ENCODE results near the gene SH3RF3. TPM values are rescaled to one million over a fixed set of nuclear protein-coding genes. Genes with fewer than 3 reads are reported as not detected.

SH3RF3 gene
- total RNA-seq, 1 donor from 2014 or later: 1.7 TPM

DNA sequence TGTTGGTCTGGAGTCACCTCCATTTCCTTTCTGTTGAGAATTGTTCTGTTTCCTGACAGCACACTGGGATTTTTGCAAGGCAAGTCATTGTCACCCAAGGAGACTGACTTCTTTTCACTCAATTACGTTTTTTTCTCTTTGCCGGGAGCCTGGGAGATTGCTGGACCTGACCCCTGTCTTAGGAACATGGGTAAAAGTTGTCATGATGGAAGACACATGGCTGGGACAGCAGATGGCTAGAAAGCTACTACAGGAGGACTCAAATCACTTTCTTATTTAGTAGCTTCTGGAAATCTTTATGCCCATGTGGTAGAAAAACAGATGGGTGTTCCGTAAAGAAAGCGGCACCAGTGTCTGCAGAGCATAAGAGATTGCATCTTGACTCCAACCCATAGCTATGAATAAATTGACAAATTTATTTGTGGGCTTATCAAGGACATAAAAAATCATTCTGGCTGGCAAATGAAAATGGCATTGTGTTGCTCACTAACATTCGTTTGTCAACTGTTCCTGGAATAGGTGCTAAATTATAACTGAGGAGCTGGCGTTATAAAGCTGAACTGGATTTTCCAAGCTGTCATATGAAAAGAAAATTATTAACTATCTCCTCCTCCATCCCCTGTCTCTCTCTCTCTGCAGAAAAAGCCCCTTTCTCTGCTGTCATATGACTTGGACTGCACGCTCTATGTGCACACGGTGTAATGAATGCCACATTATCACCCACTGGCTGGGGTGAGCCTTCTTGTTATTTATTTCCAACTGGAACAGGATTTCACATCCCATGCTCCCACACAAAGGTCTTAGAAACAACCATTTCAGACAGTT lies 159.8 kb downstream of the SH3RF3 start:
- TF ChIP-seq, protein P1, sequence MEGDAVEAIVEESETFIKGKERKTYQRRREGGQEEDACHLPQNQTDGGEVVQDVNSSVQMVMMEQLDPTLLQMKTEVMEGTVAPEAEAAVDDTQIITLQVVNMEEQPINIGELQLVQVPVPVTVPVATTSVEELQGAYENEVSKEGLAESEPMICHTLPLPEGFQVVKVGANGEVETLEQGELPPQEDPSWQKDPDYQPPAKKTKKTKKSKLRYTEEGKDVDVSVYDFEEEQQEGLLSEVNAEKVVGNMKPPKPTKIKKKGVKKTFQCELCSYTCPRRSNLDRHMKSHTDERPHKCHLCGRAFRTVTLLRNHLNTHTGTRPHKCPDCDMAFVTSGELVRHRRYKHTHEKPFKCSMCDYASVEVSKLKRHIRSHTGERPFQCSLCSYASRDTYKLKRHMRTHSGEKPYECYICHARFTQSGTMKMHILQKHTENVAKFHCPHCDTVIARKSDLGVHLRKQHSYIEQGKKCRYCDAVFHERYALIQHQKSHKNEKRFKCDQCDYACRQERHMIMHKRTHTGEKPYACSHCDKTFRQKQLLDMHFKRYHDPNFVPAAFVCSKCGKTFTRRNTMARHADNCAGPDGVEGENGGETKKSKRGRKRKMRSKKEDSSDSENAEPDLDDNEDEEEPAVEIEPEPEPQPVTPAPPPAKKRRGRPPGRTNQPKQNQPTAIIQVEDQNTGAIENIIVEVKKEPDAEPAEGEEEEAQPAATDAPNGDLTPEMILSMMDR (IDR thresholded peaks at IDR 0.05; ENCODE audit: partially characterized antibody, unreplicated experiment): no peak
- DNase-seq: no peak
- H3K4me3 Mint-ChIP-seq (ENCODE audit: unreplicated experiment): no peak overlapping the region
- peaks cover 12% of the 10 kb centered on the region for H3K4me1 Mint-ChIP-seq (ENCODE audit: low read depth, unreplicated experiment)
- H3K27ac Mint-ChIP-seq (ENCODE audit: unreplicated experiment): peak overlapping the region; percentile 13
- no peaks in the 10 kb centered on the region for H3K27me3 Mint-ChIP-seq (ENCODE audit: unreplicated experiment)
- no peaks in the 10 kb centered on the region for H3K36me3 Mint-ChIP-seq (ENCODE audit: unreplicated experiment)
- H3K9me3 Mint-ChIP-seq (ENCODE audit: unreplicated experiment): no peaks in the 10 kb centered on the region

DNA sequence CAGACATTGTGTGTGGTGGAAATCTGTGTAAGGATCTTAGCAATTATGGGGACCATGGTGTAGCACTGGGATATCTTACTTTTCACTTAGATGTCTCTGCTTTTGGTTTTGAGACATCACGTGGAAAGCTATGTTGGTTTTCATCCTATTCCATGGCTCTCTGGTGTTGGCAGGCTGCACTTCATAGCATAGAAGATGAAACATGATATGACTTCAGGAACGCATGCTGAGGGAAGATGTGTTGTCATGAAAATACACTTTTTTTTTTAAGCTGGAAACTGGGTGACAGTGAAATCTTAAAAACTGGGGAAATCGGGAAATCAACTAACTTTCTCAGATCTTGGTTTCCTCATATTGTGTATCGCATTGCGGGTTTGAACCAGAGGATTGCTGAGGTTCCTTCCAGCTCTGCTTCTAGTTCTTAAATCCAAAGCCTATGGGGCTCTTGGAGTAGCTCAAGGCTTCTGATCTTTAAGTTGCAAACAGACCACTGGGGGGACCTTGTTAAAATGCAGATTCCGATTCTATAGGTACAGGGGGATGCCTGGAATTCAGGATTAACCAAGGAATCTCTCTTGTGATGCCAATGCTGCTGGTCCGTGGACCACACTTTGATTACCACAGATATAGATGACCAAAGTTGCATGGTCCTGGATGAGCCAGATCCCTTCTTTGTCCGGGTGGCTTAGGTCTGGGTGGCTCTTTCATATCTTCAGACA lies 160.7 kb downstream of the SH3RF3 start:
- no peak overlapping the region for H3K4me3 Mint-ChIP-seq (ENCODE audit: unreplicated experiment)
- H3K4me1 Mint-ChIP-seq (ENCODE audit: low read depth, unreplicated experiment): peaks cover 5% of the 10 kb centered on the region
- DNase-seq: no peak
- no peak overlapping the region for H3K27ac Mint-ChIP-seq (ENCODE audit: unreplicated experiment)
- peaks cover 2% of the 10 kb centered on the region for H3K27me3 Mint-ChIP-seq (ENCODE audit: unreplicated experiment)
- peaks cover 1% of the 10 kb centered on the region for H3K9me3 Mint-ChIP-seq (ENCODE audit: unreplicated experiment)
- no peaks in the 10 kb centered on the region for H3K36me3 Mint-ChIP-seq (ENCODE audit: unreplicated experiment)
- TF ChIP-seq, protein P1 (IDR thresholded peaks at IDR 0.05; ENCODE audit: partially characterized antibody, unreplicated experiment): no peak

DNA sequence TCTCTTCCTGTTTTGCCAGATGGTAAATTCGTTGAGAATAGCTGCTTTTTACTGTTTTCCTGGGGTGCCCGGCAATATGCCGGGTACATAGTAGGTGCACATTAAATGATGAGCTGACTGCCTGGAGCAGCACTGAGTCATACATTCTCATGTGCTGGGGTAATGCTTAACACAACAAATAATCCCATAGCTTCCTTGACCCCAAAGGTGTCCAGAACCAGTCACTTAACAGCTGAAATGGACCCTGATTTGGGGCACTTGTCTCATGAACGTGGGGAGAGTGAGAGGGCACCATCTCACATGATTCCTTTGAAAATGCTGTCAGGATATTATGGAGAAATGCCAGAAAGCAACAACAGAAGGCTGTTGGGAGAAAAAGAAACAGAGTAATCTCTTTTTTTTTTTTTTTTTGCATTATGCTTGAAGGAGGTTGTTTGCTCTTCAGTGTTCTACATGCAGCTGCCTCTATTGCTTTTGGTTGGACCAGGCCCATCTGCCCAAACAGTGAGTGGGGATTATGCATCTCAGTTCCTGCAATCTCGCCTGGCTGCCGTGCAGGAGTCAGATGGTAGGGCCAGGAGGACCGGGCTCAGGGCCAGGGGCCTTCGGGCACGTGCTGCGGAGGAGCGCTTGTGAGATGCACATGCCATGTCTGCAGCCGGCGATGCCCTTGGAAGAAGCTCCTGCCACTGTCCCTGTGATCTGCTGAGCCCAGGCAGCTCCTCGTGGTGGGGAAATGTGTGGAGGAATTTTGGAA lies 162.1 kb downstream of the SH3RF3 start:
- Mint-ChIP-seq H3K9me3 (ENCODE audit: unreplicated experiment) (peaks cover 1% of the 10 kb centered on the region), H3K27me3 (ENCODE audit: unreplicated experiment) (peaks cover 4% of the 10 kb centered on the region), H3K4me1 (ENCODE audit: low read depth, unreplicated experiment) (peaks cover 2% of the 10 kb centered on the region), H3K27ac (ENCODE audit: unreplicated experiment) (no peak overlapping the region), H3K36me3 (ENCODE audit: unreplicated experiment) (no peaks in the 10 kb centered on the region), H3K4me3 (ENCODE audit: unreplicated experiment) (no peak overlapping the region)
- TF ChIP-seq, protein P1 (IDR thresholded peaks at IDR 0.05; ENCODE audit: partially characterized antibody, unreplicated experiment): no peak
- no peak for DNase-seq

DNA sequence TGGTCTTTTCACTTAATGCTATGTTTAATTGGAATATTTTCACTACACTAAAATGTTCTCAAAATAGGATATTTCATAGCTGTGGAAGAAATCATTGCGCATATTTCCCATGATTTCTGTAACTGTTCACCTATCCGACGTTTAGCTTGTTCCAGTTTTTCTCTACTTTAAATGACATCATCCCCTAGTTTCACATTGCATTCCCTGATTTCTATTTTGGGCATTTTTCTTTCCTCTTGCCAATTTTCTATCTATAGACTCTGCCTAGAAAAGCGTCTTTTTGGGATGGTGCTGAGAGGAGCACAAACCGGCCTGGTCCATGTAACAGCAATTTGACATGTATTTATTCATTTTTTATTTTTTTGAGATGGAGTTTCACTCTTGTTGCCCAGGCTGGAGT lies 163.4 kb downstream of the SH3RF3 start:
- TF ChIP-seq, protein P1 (IDR thresholded peaks at IDR 0.05; ENCODE audit: partially characterized antibody, unreplicated experiment): no peak
- H3K27ac Mint-ChIP-seq (ENCODE audit: unreplicated experiment): no peak overlapping the region
- no peak overlapping the region for H3K4me3 Mint-ChIP-seq (ENCODE audit: unreplicated experiment)
- H3K36me3 Mint-ChIP-seq (ENCODE audit: unreplicated experiment): no peaks in the 10 kb centered on the region
- peaks cover 4% of the 10 kb centered on the region for H3K27me3 Mint-ChIP-seq (ENCODE audit: unreplicated experiment)
- no peak for DNase-seq
- H3K4me1 Mint-ChIP-seq (ENCODE audit: low read depth, unreplicated experiment): peaks cover 2% of the 10 kb centered on the region
- peaks cover 1% of the 10 kb centered on the region for H3K9me3 Mint-ChIP-seq (ENCODE audit: unreplicated experiment)

All from glutamatergic neuron (in vitro differentiated cells).